Measurements from ENCODE around the gene TMEM255A.

DNA sequence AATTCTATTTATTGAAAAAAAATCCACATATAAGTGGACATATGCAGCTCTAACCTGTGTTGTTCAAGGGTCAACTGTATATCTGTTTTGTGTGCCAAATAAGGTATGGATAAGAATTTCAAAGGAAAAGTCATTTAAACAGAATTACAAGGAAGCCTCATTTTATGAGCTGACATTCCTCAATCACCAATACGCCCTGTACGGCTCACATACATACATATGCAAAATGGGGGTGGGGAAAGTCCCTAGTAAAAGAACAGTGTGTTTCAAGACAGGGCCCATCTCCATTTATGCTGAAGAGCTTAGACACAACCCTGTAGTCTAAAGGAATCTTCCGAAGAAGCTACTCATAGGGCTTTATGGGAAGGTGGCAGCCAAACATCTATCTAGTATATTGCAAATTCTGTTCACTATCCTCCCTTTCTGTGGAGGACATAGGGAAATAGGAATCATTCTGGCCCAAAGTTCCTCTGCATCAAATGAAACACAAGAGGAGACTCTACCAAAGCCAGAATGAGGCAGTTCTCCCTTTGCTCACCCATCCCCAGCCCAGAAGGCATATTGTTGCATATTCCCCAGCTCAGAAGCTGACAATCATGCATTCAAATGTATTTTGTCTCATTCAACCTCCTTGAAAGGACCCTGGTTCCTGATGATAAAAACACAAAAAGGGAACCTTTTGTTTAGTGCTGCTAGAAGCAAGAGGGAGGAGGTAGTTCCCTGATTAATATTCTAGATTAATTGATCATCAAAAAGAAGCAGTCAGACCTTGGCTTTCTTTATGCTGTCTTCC, 74.4 kb downstream of the TMEM255A start:
- TF ChIP-seq, protein P1, sequence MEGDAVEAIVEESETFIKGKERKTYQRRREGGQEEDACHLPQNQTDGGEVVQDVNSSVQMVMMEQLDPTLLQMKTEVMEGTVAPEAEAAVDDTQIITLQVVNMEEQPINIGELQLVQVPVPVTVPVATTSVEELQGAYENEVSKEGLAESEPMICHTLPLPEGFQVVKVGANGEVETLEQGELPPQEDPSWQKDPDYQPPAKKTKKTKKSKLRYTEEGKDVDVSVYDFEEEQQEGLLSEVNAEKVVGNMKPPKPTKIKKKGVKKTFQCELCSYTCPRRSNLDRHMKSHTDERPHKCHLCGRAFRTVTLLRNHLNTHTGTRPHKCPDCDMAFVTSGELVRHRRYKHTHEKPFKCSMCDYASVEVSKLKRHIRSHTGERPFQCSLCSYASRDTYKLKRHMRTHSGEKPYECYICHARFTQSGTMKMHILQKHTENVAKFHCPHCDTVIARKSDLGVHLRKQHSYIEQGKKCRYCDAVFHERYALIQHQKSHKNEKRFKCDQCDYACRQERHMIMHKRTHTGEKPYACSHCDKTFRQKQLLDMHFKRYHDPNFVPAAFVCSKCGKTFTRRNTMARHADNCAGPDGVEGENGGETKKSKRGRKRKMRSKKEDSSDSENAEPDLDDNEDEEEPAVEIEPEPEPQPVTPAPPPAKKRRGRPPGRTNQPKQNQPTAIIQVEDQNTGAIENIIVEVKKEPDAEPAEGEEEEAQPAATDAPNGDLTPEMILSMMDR (IDR thresholded peaks at IDR 0.05): no peak
- no peak for TF ChIP-seq EZH2phosphoT487 (IDR thresholded peaks at IDR 0.05)

Data from neural progenitor cell (in vitro differentiated cells).